Immature natural killer cell (primary cell): ENCODE measurements around the gene STK11. TPM values are rescaled to one million over a fixed set of nuclear protein-coding genes. Genes with fewer than 3 reads are reported as not detected.
A peak's percentile ranks its signal among the peaks of the same experiment; 100 is the strongest.

Experiments
- DNase-seq, 3 donors: peaks; one replicate each; pipeline ENCODE4 v3.0.0; 2022; ENCODE audit warnings: mixed read lengths in 1 of 3
- H3K27ac Mint-ChIP-seq, 6 donors: one replicate each; pipeline ENCODE4 v1.8.0; 2020; ENCODE audit warnings: mixed read lengths in 6 of 6, mild to moderate bottlenecking in 5 of 6, inconsistent platforms in 4 of 6, moderate library complexity in 3 of 6
- H3K27me3 Mint-ChIP-seq, 3 donors: one replicate each; pipeline ENCODE4 v1.8.0; 2020 to 2021; ENCODE audit warnings: low read depth in 3 of 3, mild to moderate bottlenecking in 3 of 3, mixed read lengths in 3 of 3, moderate library complexity in 3 of 3, inconsistent platforms in 1 of 3
- H3K36me3 Mint-ChIP-seq, 3 donors: one replicate each; pipeline ENCODE4 v1.8.0; 2020; ENCODE audit warnings: mixed read lengths in 3 of 3, inconsistent platforms in 2 of 3, mild to moderate bottlenecking in 2 of 3
- H3K4me1 Mint-ChIP-seq, 2 donors: one replicate each; pipeline ENCODE4 v1.8.0; 2020; ENCODE audit warnings: inconsistent platforms in 2 of 2, mild to moderate bottlenecking in 2 of 2, mixed read lengths in 2 of 2, moderate library complexity in 1 of 2
- H3K4me3 Mint-ChIP-seq, 5 donors: one replicate each; pipeline ENCODE4 v1.8.0; 2020; ENCODE audit warnings: mild to moderate bottlenecking in 5 of 5, mixed read lengths in 5 of 5, inconsistent platforms in 3 of 5, moderate library complexity in 3 of 5
- H3K9me3 Mint-ChIP-seq, 6 donors: one replicate each; pipeline ENCODE4 v1.8.0; 2020; ENCODE audit warnings: mild to moderate bottlenecking in 6 of 6, mixed read lengths in 6 of 6, inconsistent platforms in 4 of 6, moderate library complexity in 3 of 6
- polyA plus RNA-seq, 3 donors: library from polyadenylated mRNA; unstranded; fragments of 300-500 nt; fragmentation: Illumina TruSeq; gene quantifications; one replicate each; pipeline ENCODE4 v1.2.3, GENCODE V29; 2021

STK11 gene
- polyA plus RNA-seq, 3 donors from 2014 or later = 10.8 to 14.5 (median 11.7) TPM

DNA sequence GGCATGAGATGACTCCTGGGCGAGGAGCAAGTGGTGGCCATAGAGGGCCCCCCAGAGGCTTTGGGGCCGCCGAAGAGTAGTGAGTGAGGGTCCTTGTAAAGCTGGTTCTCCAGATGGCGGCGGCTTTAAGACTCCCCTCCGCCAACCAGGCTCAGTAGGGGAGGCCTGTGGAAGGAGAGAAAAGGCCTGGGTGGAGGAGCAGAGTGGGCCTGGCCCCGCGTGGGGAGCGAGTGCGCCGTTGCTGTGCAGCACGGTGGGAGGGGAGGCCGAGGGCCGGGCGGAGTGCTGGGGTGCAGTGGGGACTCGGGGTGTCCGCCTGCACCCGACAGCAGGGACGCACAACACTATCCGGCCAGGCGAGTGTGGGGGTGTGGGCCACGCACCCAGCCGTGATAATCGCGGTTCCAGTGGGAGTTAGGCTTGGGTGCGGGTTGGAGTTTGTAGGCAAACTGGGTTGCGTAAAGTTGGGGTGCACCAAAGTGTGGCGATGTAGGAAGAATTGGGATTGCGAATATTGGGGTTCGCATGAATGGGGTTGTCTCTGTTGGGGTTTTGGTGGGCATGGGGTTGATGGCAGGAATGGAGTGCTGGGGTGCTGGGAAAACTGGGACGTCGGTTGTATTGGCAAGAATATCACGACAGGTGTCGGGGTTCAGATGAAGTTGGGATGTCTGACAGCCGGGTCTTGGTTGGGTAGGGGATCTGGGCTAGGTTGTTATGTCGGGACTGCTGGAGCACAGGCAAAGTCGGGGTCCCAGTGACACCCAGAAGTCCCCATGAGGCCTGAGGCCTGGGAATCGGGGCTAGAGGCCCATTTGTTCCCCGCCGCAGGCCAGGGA lies 62.9 kb downstream of the STK11 start:
- Mint-ChIP-seq H3K4me1 (peaks cover 59 to 68% of the 10 kb centered on the region in 2 donors), H3K9me3 (no peaks in the 10 kb centered on the region), H3K27me3 (peaks cover 29 to 49% (median 39%) of the 10 kb centered on the region in 3 donors), H3K36me3 (peaks cover 8 to 25% (median 8%) of the 10 kb centered on the region in 3 donors), H3K27ac (peak overlapping the region; percentile 90 to 97 (median 94)), H3K4me3 (peak overlapping the region; percentile 73 to 82 (median 80))
- no peak for DNase-seq

DNA sequence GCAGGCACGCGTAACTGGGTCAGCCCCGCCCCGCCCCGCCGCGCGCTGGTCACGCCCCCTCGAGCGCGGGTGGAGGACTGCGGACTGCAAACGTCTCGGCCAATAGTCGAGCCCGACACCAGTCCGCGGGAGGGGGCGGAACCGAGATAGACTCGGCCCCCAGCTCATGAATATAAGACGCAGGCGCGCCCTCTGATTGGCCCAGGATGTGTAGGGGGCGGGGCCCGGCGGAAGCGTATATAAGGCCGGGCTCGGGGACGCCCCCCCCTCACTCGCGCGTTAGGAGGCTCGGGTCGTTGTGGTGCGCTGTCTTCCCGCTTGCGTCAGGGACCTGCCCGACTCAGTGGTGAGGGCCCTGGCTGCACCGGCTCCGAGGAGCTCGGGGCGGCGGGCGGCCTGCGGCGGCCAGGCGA lies 63.5 kb downstream of the STK11 start, which contains the start of gene CIRBP:
TSS of gene CIRBP (plus strand) at position 268 of the 413 bp plus-strand sequence. CDS start 1,602 bp downstream, outside the sequence.
- Mint-ChIP-seq H3K36me3 (peaks cover 13 to 31% (median 14%) of the 10 kb centered on the region in 3 donors), H3K27ac (peak within 1 kb of the TSS; percentile 90 to 97 (median 94)), H3K4me3 (peak within 1 kb of the TSS; percentile 83 to 89 (median 85)), H3K9me3 (no peaks in the 10 kb centered on the region), H3K4me1 (peaks cover 64 to 72% of the 10 kb centered on the region in 2 donors), H3K27me3 (peaks cover 32 to 52% (median 42%) of the 10 kb centered on the region in 3 donors)
- DNase-seq = peak; percentile 100

DNA sequence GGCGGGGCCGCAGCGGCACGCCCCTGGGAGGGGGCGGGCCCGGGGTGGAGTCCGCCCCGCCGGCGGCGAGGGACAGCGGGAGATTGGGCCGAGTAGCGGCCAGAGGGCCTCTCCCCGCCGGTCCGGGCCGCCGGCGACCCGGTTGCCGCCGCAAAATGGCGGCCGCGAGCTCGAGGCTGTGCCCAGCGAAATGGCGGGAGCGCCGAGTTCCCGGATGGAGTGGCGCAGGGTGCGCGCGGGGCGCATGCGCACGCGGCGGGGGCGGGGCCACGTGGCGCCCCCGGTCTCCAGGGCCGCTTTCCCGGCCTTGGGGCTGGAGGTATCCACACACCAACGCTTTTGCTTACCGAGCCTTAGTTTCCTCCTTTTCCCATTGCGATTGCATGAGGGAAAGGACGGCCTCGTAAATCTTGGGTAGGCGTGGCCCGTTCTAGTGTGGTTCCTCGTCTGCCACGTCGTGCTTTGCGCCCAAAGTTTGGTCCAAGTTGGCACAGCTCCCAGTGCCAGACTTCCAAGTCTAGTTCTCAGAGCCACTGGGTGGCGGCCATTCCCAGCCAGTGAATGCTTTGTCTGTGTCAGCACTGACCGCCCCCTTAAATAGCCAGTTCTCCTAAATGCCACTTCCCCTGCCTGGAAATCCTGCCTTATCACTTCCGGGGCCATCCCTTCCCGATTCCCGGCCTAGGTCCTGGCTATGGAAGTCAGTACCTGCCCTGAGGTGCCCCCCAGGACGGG lies 64.1 kb downstream of the STK11 start:
- peak overlapping the region; percentile 83 to 89 (median 85) for H3K4me3 Mint-ChIP-seq

DNA sequence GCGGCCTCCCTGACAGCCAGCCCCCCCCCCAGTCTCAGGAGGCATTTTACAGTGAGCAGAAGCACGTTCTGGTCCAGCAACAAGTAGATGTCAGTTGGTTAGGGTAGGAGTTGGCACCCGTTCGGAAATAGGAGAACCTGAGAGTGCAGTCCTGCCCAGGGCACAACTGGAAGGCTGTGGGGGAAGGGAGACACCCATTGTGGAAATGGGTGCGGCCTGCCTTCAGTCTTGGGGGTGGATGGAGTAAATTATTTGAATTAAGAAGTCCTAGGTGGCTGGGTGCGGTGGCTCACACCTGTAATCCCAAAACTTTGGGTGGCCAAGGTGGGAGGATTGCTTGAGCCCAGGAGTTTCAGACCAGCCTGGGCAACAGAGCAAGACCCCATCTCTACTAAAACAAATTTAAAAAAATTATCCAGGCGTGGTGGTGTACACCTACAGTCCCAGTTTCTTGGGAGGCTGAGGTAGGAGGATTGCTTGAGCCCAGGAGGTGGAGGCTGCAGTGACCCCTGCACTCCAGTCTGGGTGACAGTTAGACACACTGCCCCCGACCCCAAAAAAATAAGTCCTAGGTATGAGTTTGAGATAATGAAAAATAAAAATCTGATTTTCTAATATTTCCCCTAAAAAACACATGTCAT lies 64.8 kb downstream of the STK11 start:
- Mint-ChIP-seq H3K9me3 (no peaks in the 10 kb centered on the region), H3K27me3 (peaks cover 32 to 52% (median 42%) of the 10 kb centered on the region in 3 donors), H3K36me3 (peaks cover 13 to 31% (median 14%) of the 10 kb centered on the region in 3 donors), H3K4me1 (peaks cover 65 to 66% of the 10 kb centered on the region in 2 donors), H3K27ac (peak overlapping the region; percentile 81 to 95 (median 90)), H3K4me3 (peak overlapping the region; percentile 83 to 89 (median 85))
- DNase-seq = no peak

More for the DNA sequence above, 64.1 kb downstream of the STK11 start:
- Mint-ChIP-seq H3K4me1 (peaks cover 65 to 71% of the 10 kb centered on the region in 2 donors), H3K27me3 (peaks cover 32 to 52% (median 42%) of the 10 kb centered on the region in 3 donors), H3K27ac (peak overlapping the region; percentile 87 to 95 (median 90)), H3K9me3 (no peaks in the 10 kb centered on the region), H3K36me3 (peaks cover 13 to 31% (median 14%) of the 10 kb centered on the region in 3 donors)
- peak; percentile 85 to 90 (median 90) for DNase-seq

DNA sequence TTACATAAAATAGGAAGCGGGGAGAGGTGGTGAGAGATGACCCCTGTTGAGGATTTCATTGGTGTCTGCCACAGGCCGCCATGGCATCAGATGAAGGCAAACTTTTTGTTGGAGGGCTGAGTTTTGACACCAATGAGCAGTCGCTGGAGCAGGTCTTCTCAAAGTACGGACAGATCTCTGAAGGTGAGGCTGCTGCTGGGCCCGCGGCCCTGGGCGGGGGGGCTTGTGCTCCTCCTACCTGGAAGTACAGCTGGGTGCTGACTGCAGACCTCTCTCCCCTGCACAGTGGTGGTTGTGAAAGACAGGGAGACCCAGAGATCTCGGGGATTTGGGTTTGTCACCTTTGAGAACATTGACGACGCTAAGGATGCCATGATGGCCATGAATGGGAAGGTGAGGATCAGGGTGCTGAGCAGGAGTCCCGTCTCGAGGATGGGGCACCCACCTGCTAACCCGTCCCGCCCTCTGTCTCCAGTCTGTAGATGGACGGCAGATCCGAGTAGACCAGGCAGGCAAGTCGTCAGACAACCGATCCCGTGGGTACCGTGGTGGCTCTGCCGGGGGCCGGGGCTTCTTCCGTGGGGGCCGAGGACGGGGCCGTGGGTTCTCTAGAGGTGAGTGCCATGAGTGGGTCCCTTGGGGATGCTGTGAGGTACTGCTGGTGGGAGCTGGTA lies 65.4 kb downstream of the STK11 start:
- Mint-ChIP-seq H3K4me1 (peaks cover 62 to 65% of the 10 kb centered on the region in 2 donors), H3K27me3 (peaks cover 32 to 52% (median 42%) of the 10 kb centered on the region in 3 donors), H3K9me3 (no peaks in the 10 kb centered on the region), H3K36me3 (peaks cover 13 to 31% (median 14%) of the 10 kb centered on the region in 3 donors), H3K4me3 (peak overlapping the region; percentile 83 to 89 (median 85)), H3K27ac (peak overlapping the region; percentile 81 to 95 (median 90))
- no peak for DNase-seq

DNA sequence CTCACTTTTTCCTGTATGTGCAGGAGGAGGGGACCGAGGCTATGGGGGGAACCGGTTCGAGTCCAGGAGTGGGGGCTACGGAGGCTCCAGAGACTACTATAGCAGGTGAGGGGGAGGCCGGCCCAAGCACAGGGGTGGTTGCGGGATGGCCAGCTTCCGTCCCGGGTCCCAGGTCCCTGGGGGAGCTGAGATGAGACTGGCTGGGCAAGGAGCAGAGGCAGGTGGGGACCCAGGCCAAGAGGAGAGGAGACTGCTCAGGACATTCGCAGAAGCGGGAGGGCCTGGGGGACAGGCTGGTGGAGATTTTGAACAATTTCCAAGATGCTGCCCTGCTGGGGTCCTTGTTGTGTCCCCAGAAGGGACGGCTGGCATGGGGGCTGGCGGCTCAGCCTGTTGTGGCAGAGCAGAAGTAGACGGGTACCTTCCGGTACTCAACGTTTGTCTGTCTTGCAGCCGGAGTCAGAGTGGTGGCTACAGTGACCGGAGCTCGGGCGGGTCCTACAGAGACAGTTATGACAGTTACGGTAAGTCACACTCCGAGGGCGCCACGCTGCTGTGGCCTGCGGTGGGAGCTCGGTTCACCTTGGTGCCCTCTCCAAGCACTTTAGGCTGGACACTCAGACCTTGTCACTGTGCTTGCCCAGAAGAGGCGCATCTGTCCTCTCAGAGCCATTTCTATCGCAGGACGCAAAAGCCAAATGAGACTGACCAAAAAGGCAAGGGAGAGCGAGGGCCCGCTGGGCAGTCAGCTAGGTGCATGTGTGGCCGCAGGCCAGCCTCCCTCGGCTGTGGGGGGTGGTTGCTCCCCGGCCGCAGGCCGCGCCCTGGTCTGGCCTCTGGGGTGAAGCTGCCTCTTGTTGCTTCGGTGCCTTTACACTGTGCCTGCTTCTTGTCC lies 66.2 kb downstream of the STK11 start:
- Mint-ChIP-seq H3K9me3 (no peaks in the 10 kb centered on the region), H3K4me1 (peaks cover 64 to 68% of the 10 kb centered on the region in 2 donors), H3K27ac (peak overlapping the region; percentile 16 to 95 (median 89)), H3K4me3 (peak overlapping the region; percentile 83 to 89 (median 85)), H3K36me3 (peaks cover 13 to 31% (median 14%) of the 10 kb centered on the region in 3 donors), H3K27me3 (peaks cover 29 to 50% (median 42%) of the 10 kb centered on the region in 3 donors)
- DNase-seq = peak in 1 of 3 donors; percentile 16

DNA sequence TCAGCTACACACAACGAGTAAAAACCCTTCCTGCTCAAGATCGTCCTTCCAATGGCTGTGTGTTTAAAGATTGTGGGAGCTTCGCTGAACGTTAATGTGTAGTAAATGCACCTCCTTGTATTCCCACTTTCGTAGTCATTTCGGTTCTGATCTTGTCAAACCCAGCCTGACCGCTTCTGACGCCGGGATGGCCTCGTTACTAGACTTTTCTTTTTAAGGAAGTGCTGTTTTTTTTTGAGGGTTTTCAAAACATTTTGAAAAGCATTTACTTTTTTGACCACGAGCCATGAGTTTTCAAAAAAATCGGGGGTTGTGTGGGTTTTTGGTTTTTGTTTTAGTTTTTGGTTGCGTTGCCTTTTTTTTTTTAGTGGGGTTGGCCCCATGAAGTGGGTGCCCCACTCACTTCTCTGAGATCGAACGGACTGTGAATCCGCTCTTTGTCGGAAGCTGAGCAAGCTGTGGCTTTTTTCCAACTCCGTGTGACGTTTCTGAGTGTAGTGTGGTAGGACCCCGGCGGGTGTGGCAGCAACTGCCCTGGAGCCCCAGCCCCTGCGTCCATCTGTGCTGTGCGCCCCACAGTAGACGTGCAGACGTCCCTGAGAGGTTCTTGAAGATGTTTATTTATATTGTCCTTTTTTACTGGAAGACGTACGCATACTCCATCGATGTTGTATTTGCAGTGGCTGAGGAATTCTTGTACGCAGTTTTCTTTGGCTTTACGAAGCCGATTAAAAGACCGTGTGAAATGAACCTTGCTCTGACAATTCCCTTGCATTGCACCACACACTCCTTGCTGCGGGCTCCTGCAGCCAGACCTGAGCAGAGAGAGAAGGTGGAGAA lies 67.1 kb downstream of the STK11 start:
- H3K4me1 Mint-ChIP-seq = peaks cover 58 to 64% of the 10 kb centered on the region in 2 donors
- H3K4me3 Mint-ChIP-seq = peak overlapping the region; percentile 49 to 67 (median 56)
- peaks cover 13 to 31% (median 14%) of the 10 kb centered on the region in 3 donors for H3K36me3 Mint-ChIP-seq
- no peaks in the 10 kb centered on the region for H3K9me3 Mint-ChIP-seq
- H3K27ac Mint-ChIP-seq = peak overlapping the region; percentile 22 to 84 (median 68)
- DNase-seq = no peak
- peaks cover 27 to 47% (median 42%) of the 10 kb centered on the region in 3 donors for H3K27me3 Mint-ChIP-seq

DNA sequence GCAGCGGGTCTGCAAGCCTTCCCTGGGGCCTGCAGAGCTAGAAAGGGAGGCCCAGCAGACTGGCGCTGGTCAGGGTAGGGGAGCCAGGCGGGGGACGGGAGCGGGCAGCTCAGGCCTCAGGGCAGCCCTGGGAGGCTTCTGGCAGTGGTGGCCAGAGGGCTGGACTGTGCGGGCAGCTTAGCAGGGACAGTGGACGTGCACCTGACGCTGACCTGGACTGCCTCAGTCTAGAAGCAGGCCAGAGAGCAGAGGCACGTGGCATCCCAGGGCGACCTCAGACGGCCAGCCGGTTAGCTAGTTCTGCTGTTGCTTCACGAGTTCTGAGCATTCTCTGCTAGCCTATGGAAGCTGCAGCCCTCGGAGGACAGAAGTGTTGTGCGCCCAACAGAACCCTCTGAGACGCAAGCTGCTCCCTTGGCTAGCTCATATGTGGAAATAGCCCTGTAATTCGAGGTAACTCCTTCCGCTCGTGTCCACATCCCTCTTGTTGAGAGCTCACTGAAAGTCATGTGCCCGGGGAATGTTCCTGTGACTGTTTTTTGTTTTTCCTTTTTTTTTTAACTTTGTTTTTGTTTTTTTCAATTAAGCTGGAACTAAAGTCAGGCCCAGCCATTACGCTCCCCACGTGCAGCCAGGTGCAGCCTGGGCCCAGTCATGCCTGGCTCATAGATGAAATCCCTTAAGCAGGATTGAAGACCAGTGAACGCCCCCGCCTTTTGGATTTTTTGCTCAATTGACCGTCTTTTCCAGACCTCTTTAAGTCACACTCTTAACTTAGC lies 67.9 kb downstream of the STK11 start:
- Mint-ChIP-seq H3K9me3 (no peaks in the 10 kb centered on the region), H3K4me3 (peak overlapping the region; percentile 56 to 78 (median 64)), H3K27me3 (peaks cover 25 to 46% (median 41%) of the 10 kb centered on the region in 3 donors), H3K4me1 (peaks cover 51 to 57% of the 10 kb centered on the region in 2 donors), H3K27ac (peak overlapping the region; percentile 66 to 92 (median 79)), H3K36me3 (peaks cover 13 to 31% (median 14%) of the 10 kb centered on the region in 3 donors)
- no peak for DNase-seq

DNA sequence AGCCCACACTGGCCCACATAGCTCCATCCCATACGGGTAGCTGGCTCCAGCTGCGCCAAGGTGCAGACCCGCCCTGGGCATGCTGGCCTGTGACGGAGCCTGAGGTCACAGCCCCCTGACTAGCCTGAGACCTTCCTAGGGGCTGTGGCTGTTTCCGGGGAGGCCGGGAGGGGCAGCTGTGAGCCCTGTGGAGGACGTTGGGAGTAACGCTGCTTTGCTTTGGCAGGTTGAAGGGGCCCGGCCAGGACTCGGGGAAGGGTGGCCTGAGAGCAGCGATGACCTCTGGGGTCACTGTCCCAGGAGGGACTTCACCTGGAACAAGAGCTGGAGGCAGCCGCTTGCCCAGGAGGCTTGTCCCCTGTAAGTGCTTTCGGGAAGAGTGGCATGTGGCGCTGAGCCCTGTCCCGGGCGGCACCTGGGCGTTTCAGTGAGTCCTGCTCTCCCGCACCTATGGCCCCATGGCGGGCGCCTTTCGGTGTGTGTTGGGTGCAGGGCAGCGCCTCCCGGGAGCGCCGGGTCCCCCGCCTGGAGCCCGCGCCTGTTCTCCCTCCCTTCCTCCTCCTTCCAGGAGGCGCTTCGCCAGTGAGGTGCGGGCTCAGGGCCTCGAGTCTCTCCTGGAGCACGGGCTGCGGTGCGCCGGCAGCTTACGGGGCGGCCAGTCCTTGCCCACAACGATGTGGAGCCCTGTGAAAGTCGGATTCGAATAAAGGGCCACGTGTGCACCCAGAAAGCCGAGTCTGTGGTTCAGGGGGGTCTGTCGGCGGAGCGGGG lies 68.7 kb downstream of the STK11 start:
- H3K27me3 Mint-ChIP-seq = peaks cover 21 to 42% (median 35%) of the 10 kb centered on the region in 3 donors
- DNase-seq = no peak

DNA sequence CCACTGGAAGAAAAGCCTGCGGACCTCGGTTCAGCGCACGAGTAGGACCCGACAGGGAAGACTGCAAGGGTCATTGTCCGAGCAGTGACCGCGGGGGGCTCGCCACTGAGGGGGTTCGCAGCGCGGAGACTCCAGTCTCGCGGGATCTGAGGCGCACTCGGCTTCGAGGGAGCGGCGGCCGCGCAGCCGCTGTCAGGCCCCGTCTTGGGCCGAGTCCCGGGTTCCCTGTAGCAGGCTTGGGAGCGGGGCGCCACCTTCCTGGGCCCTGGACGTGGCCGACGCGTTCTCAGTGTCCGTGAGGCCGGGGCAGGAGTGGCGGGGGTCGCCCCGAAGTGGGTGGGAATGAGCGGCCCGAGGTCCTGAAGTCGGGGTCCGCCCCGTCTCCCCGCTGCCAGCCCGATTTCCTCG lies 69.3 kb downstream of the STK11 start:
- Mint-ChIP-seq H3K4me3 (peak overlapping the region in 3 of 5 donors; percentile 18 to 65 (median 33)), H3K27ac (peak overlapping the region in 3 of 6 donors; percentile 64 to 83 (median 78)), H3K36me3 (peaks cover 13 to 35% (median 17%) of the 10 kb centered on the region in 3 donors), H3K4me1 (peaks cover 48 to 54% of the 10 kb centered on the region in 2 donors), H3K27me3 (peaks cover 22 to 37% (median 33%) of the 10 kb centered on the region in 3 donors), H3K9me3 (no peaks in the 10 kb centered on the region)
- DNase-seq = no peak

More for the DNA sequence above, 68.7 kb downstream of the STK11 start:
- Mint-ChIP-seq H3K9me3 (no peaks in the 10 kb centered on the region), H3K4me1 (peaks cover 47 to 51% of the 10 kb centered on the region in 2 donors), H3K27ac (peak overlapping the region; percentile 66 to 92 (median 82)), H3K36me3 (peaks cover 13 to 31% (median 14%) of the 10 kb centered on the region in 3 donors), H3K4me3 (peak overlapping the region; percentile 53 to 78 (median 64))
